Naive B cell (primary cell): ENCODE measurements around the gene PRCD. TPM values are rescaled to one million over a fixed set of nuclear protein-coding genes. Genes with fewer than 3 reads are reported as not detected.
"Not testable (repeated sequence)": the region's sequence is repeated elsewhere in the genome, so short reads cannot be mapped to it uniquely, and the experiment has no call there.

Experiments
- ATAC-seq, 2 donors: fragments of 150-1000 bp; cut with Tn5 transposase; 2 replicates each; pipeline ENCODE4 v1.10.0; 2021; ENCODE audit warnings: low read depth in 2 of 2, mild to moderate bottlenecking in 2 of 2, moderate library complexity in 2 of 2
- DNase-seq: peaks from one replicate; pipeline ENCODE4 v3.0.0; 2022
- H3K27ac Mint-ChIP-seq, 6 donors: one replicate each; pipeline ENCODE4 v1.8.0; 2020 to 2022; ENCODE audit warnings: mild to moderate bottlenecking in 6 of 6, mixed read lengths in 6 of 6, moderate library complexity in 5 of 6, inconsistent platforms in 2 of 6
- H3K27me3 Mint-ChIP-seq, 3 donors: one replicate each; pipeline ENCODE4 v1.8.0; 2021 to 2022; ENCODE audit warnings: mixed read lengths in 3 of 3, mild to moderate bottlenecking in 1 of 3
- H3K36me3 Mint-ChIP-seq, 2 donors: one replicate each; pipeline ENCODE4 v1.8.0; 2020 to 2022; ENCODE audit warnings: mixed read lengths in 2 of 2, inconsistent platforms in 1 of 2, mild to moderate bottlenecking in 1 of 2
- H3K4me1 Mint-ChIP-seq, 3 donors: one replicate each; pipeline ENCODE4 v1.8.0; 2020 to 2022; ENCODE audit warnings: mixed read lengths in 3 of 3, inconsistent platforms in 1 of 3, mild to moderate bottlenecking in 1 of 3, moderate library complexity in 1 of 3
- H3K4me3 Mint-ChIP-seq, 8 donors: one replicate each; pipeline ENCODE4 v1.8.0; 2020 to 2022; ENCODE audit warnings: mild to moderate bottlenecking in 8 of 8, mixed read lengths in 8 of 8, moderate library complexity in 8 of 8, inconsistent platforms in 2 of 8
- H3K9me3 Mint-ChIP-seq, 7 donors: one replicate each; pipeline ENCODE4 v1.8.0; 2020 to 2022; ENCODE audit warnings: mixed read lengths in 7 of 7, mild to moderate bottlenecking in 5 of 7, inconsistent platforms in 2 of 7, moderate library complexity in 1 of 7
- polyA plus RNA-seq, 6 donors: library from polyadenylated mRNA; unstranded; fragments of 300-500 nt; fragmentation: Illumina TruSeq; gene quantifications; one replicate each; pipeline ENCODE4 v1.2.3, GENCODE V29; 2021; ENCODE audit warnings: low read depth in 6 of 6

The PRCD gene
- polyA plus RNA-seq, 6 donors from 2014 or later, result 21.6 to 54.4 (median 34.3) TPM

DNA sequence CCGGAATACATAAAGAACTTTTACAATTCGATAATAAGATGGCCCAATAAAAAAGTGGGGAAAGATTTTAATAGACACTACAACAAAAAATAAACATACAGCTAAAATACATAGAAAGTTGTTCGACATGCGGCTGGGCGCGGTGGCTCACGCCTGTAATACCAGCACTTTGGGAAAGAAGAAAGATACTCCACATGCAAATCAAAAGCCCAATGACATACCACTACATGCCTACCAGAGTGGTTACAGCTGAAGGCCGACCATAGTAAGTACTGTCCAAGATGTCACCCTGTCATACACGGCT, 9.3 kb downstream of the PRCD start:
- Mint-ChIP-seq H3K36me3 (no peaks in the 10 kb centered on the region), H3K4me3 (no peak overlapping the region), H3K27ac (peak overlapping the region in 1 of 6 donors; percentile 17), H3K9me3 (no peaks in the 10 kb centered on the region), H3K4me1 (peaks cover 0 to 2% (median 1%) of the 10 kb centered on the region in 3 donors), H3K27me3 (peaks cover 0 to 6% (median under 1%) of the 10 kb centered on the region in 3 donors)
- DNase-seq, result no peak
- no peak for ATAC-seq

GRCh38 chr17:76549539-76549938, 9.7 kb downstream of the PRCD start:
- peaks cover 0 to 3% (median 0%) of the 10 kb centered on the region in 3 donors for H3K27me3 Mint-ChIP-seq
- H3K27ac Mint-ChIP-seq, result peak overlapping the region in 1 of 6 donors; percentile 17
- ATAC-seq, result no peak
- H3K36me3 Mint-ChIP-seq, result no peaks in the 10 kb centered on the region
- no peak for DNase-seq
- no peaks in the 10 kb centered on the region for H3K9me3 Mint-ChIP-seq
- H3K4me3 Mint-ChIP-seq, result no peak overlapping the region
- peaks cover 0 to 2% (median 2%) of the 10 kb centered on the region in 3 donors for H3K4me1 Mint-ChIP-seq

DNA sequence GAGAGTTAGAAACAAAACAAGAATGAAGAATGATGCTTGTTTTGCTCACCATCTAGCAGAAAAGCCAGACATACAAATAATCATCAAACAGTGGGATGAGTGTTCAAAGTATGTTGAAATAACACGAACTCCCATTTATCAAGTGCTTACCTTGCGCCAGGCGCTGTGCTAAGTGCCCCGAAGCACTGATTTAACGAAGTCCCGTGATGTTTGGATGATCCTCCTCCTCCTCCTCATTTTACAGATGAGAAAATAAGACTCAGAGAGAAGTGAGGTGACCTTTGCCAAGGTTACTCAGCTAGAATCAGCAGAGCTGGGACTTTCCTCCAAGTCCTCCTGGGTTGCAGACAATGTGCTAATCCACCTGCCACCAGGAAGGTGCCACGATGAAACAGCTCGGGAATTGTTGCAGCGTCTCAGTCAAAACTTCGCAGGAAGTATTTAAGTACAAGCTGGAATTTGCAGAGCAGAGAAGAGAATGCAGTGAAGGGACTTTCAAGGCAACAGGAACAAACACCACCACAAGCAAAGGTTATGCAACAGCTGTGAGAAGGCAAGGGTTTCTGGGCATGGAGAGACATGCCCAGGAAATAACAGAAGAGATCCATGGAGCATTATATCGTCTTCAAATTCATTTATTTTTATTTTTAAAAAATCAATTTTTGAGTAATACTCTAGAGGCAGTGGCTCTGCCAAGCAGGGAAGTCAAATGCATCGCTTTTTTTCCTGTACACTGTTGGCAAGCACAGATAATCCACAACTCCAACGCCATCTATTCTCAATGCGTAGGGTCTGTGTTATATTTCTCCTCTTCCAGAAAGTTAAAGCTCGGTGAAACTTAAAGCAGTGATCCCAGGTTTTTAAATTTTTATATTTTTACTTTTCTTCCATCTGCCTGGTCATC, 11.1 kb downstream of the PRCD start:
- no peak overlapping the region for H3K4me3 Mint-ChIP-seq
- no peaks in the 10 kb centered on the region for H3K9me3 Mint-ChIP-seq
- no peaks in the 10 kb centered on the region for H3K36me3 Mint-ChIP-seq
- peaks cover 0 to 8% (median 4%) of the 10 kb centered on the region in 3 donors for H3K4me1 Mint-ChIP-seq
- peak overlapping the region in 1 of 6 donors; percentile 56 for H3K27ac Mint-ChIP-seq
- no peaks in the 10 kb centered on the region for H3K27me3 Mint-ChIP-seq
- no peak for ATAC-seq
- DNase-seq, result no peak

DNA sequence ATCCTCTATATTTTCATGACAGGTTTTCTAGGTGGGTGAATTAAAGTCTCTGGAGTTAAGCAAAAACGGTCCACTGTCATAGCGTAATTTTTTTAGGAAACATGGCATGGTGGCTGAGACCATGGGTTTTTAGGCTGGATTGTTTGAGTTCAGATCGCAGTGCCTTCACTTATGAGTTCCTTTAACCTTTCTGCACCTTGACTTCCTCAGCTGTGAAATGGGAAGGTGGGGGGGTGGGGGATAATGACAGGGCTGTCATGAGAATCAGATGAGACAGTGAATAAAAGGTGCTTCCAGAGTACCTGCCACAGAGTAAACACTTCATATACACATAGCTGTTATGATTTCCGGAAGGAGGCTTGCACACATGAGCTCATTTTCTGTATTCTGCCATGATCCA, 11.8 kb downstream of the PRCD start:
- Mint-ChIP-seq H3K27ac (peak overlapping the region in 1 of 6 donors; percentile 63), H3K36me3 (no peaks in the 10 kb centered on the region), H3K4me1 (peaks cover under 1 to 11% (median 6%) of the 10 kb centered on the region in 3 donors), H3K9me3 (no peaks in the 10 kb centered on the region), H3K27me3 (no peaks in the 10 kb centered on the region), H3K4me3 (no peak overlapping the region)
- ATAC-seq (no peak), DNase-seq (no peak)

DNA sequence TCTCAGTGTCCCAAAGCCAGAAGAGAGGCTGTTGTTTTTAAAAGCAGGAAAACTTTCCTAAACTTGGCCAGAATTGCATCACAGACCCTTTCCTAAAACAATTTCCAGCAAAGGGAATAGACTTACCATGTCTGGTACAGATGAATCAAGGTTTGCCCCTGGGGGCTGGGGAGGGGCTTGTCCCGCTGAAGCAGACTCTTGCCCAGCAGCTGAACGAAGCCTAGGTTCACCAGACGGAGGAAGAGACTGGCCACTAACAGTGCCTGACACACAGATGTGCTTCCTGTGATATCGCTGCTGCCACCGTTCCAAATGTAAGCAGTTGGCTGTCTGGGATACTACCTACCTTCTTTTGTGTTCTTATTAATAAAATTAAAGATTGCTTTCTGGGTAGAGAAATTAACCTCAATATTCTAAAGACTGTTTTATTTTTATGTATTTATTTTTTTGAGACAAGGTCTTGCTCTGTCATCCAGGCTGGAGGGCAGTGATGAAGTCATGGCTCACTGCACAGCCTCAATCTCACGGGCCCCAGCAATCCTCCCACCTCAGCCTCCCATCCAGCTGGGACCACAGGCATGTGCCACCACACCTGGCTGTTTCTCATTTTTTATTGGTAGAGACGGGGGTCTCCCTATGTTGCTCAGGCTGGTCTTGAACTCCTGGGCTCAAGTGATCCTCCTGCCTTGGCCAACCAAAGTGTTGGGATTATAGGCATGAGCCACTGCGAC, 13.5 kb downstream of the PRCD start:
- no peaks in the 10 kb centered on the region for H3K9me3 Mint-ChIP-seq
- peaks cover 18 to 25% (median 23%) of the 10 kb centered on the region in 3 donors for H3K4me1 Mint-ChIP-seq
- H3K27ac Mint-ChIP-seq, result peak overlapping the region in 1 of 6 donors; percentile 47

DNA sequence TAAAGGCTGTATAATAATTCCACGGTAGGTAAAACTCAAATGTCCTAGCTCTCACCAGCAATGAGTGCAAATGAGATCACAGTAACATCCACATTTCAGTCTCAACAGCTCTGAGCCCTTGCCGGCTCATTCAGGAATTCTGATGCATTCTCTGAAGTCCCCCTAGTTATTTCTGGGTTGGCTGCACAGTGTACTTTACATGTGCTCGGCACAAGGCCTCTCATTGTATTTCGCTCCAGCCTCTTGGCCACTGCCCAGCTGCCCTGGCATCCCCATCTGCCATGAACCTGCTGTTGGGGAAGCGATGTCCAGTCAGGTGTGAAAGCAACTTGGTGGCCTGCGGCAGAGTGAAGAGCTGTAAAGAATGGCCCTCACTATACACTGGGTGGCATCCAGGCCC, 14.3 kb downstream of the PRCD start:
- H3K27ac Mint-ChIP-seq, result peak overlapping the region in 1 of 6 donors; percentile 84
- no peaks in the 10 kb centered on the region for H3K27me3 Mint-ChIP-seq
- no peak overlapping the region for H3K4me3 Mint-ChIP-seq
- no peaks in the 10 kb centered on the region for H3K36me3 Mint-ChIP-seq
- DNase-seq, result no peak
- ATAC-seq, result no peak
- no peaks in the 10 kb centered on the region for H3K9me3 Mint-ChIP-seq
- H3K4me1 Mint-ChIP-seq, result peaks cover 25 to 31% (median 30%) of the 10 kb centered on the region in 3 donors

More for the DNA sequence above, 13.5 kb downstream of the PRCD start:
- Mint-ChIP-seq H3K4me3 (no peak overlapping the region), H3K27me3 (no peaks in the 10 kb centered on the region), H3K36me3 (no peaks in the 10 kb centered on the region)
- ATAC-seq (no peak), DNase-seq (no peak)

DNA sequence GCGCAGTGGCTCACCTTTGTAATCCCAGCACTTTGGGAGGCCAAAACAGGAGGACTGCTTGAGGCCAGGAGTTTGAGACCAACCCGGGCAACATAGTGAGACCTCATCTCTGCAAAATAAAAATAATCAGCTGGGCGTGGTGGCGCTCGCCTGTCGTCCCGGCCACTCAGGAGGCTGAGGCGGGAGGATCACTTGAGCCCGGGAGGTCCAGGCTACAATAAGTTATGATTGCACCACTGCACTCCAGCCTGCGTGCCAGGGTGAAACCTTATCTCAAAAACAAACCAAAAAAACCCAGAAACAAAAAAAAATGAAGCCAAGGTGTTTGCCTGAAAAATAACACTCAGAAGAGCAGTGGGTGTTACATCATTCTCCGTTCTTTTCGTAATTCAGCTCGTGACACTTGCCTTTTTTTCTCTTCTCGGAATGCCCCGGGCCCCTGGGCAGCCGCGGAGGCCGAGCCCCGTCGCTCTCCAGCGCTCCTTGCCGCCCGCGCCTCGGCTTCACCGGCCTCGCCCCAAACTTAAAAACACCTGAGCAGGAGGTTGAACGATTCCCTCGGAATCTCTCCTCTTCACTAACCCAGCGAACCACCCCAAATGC, 17.0 kb downstream of the PRCD start:
- H3K4me1 Mint-ChIP-seq, result peaks cover 34 to 48% (median 40%) of the 10 kb centered on the region in 3 donors
- ATAC-seq (peak; percentile 39 to 50), DNase-seq (peak; percentile 64)
- peak overlapping the region; percentile 95 to 100 (median 99) for H3K4me3 Mint-ChIP-seq
- H3K9me3 Mint-ChIP-seq, result no peaks in the 10 kb centered on the region
- H3K27ac Mint-ChIP-seq, result peak overlapping the region; percentile 97 to 100 (median 99)
- no peaks in the 10 kb centered on the region for H3K36me3 Mint-ChIP-seq
- no peaks in the 10 kb centered on the region for H3K27me3 Mint-ChIP-seq

DNA sequence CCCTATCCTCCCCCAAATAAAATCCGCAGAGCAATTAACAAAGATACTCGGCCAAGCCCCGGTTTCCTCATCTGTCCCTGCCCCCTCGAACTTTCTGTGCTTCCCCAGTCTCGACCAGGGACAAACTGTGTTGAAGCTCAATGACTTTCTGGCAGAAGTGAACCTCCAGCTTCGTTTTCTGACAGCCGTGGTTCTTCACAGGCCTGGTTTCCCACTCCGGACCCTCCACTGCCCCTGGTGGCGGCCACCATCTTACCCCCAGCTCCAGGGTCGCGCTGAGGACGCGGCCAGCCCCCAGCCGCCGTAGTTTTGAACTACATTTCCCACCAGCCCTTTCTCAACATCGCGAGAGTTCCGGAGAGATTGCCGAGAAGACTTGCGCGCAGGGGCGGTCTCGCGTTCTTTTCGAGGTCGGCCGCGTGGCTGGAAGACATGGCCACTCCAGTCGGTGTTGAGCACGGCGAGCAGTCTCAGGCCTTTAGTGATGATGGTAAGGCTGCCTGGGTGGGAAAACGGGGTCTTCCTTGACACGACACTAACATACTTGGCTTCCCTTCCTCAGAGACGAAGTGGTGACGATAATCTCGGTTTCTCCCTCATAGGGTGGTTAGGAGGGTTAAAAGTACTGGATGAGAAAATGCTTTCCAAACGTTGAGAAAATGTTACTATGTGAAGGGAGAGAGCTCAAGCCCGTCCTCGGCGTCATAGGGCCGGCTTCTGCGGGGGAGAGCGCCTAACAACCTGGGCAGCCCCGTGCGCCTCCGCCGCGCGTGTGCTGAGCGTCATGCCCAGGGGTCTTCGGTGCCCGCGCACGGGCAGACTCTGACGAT, 17.7 kb downstream of the PRCD start:
- Mint-ChIP-seq H3K27ac (peak overlapping the region; percentile 97 to 100 (median 99)), H3K27me3 (no peaks in the 10 kb centered on the region), H3K4me1 (peaks cover 34 to 49% (median 41%) of the 10 kb centered on the region in 3 donors), H3K4me3 (peak overlapping the region; percentile 95 to 100 (median 99)), H3K36me3 (peaks cover 0 to under 1% of the 10 kb centered on the region in 2 donors), H3K9me3 (no peaks in the 10 kb centered on the region)
- peak; percentile 83 to 89 for ATAC-seq
- DNase-seq, result peak; percentile 94

- H3K36me3 Mint-ChIP-seq, result peaks cover 0 to 6% of the 10 kb centered on the region in 2 donors
- H3K9me3 Mint-ChIP-seq, result no peaks in the 10 kb centered on the region
- ATAC-seq (no peak), DNase-seq (no peak)
- H3K27me3 Mint-ChIP-seq, result no peaks in the 10 kb centered on the region
- peak overlapping the region; percentile 95 to 100 (median 99) for H3K4me3 Mint-ChIP-seq
- H3K27ac Mint-ChIP-seq, result peak overlapping the region; percentile 97 to 100 (median 99)
- peaks cover 34 to 56% (median 41%) of the 10 kb centered on the region in 3 donors for H3K4me1 Mint-ChIP-seq
Measured at GRCh38 chr17:76558198-76559095, 18.6 kb downstream of the PRCD start.

DNA sequence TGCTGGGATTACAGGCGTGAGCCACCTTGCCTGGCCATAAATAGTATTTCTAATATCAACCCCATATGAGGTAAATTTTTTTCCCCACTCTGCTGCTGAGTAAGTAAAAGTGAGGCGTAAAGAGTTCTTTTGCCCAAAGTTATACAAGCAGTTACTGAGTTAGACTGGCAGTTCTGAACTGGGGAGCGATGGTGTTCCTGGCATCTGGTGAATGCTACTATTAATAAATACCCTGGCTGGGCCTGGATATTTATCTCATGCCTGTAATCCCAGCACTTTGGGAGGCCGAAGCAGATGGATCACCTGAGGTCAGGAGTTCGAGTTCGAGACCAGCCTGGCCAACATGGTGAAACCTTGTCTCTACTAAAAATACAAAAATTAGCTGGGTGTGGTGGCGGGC, 19.6 kb downstream of the PRCD start:
- not testable (repeated sequence) for H3K27ac Mint-ChIP-seq, ATAC-seq, H3K9me3 Mint-ChIP-seq, DNase-seq, H3K27me3 Mint-ChIP-seq, H3K36me3 Mint-ChIP-seq
- H3K4me3 Mint-ChIP-seq, result peak overlapping the region in 4 of 8 donors; percentile 20 to 100 (median 62)
- H3K4me1 Mint-ChIP-seq, result peaks cover 33 to 56% (median 41%) of the 10 kb centered on the region in 3 donors

- H3K27ac Mint-ChIP-seq, result peak overlapping the region in 1 of 6 donors; percentile 13
- H3K36me3 Mint-ChIP-seq, result peaks cover 2 to 6% of the 10 kb centered on the region in 2 donors
- H3K9me3 Mint-ChIP-seq, result no peaks in the 10 kb centered on the region
- H3K4me3 Mint-ChIP-seq, result peak overlapping the region in 3 of 8 donors; percentile 53 to 56 (median 54)
- H3K4me1 Mint-ChIP-seq, result peaks cover 30 to 56% (median 41%) of the 10 kb centered on the region in 3 donors
- ATAC-seq (no peak), DNase-seq (no peak)
- no peaks in the 10 kb centered on the region for H3K27me3 Mint-ChIP-seq
Measured at GRCh38 chr17:76560036-76560876, 20.4 kb downstream of the PRCD start.
